GM12878 (cell line): Measurements from ENCODE around the gene NARF. TPM values are rescaled to one million over a fixed set of nuclear protein-coding genes. Genes with fewer than 3 reads are reported as not detected.

Experiments
- BRCA1 ChIP-seq: IDR thresholded peaks from 2 replicates; pipeline ENCODE4 v1.6.1; 2011; ENCODE audit warnings: low read depth, low read length, improper control_type of control experiment
- CREM ChIP-seq: IDR thresholded peaks from 2 replicates; pipeline ENCODE4 v1.6.1; 2014; ENCODE audit warnings: antibody characterized with exemption, low read depth
- ESRRA ChIP-seq: IDR thresholded peaks from 2 replicates; pipeline ENCODE4 v1.6.1; 2012; ENCODE audit warnings: mild to moderate bottlenecking, low read length, improper control_type of control experiment
- FOXM1 ChIP-seq: IDR thresholded peaks from 2 replicates; pipeline ENCODE4 v1.6.1; 2012; ENCODE audit warnings: low read depth, mild to moderate bottlenecking, inconsistent platforms, low read length, moderate library complexity
- GABPA ChIP-seq: IDR thresholded peaks from 2 replicates; pipeline ENCODE4 v1.6.1; 2014; ENCODE audit warnings: antibody characterized with exemption, low read depth, mild to moderate bottlenecking, inconsistent platforms
- GATAD2B ChIP-seq: fragments of 450-650 bp; conservative IDR thresholded peaks from 2 replicates; pipeline ENCODE4 v1.6.1; 2017; ENCODE audit warnings: low read depth, mild to moderate bottlenecking, moderate library complexity
- HDAC6 ChIP-seq: fragments of 200-600 bp; sonication (generic); IDR thresholded peaks from one replicate; pipeline ENCODE4 v1.8.0; 2017; ENCODE audit warnings: antibody characterized with exemption; ENCODE audit not compliant: unreplicated experiment
- MAX ChIP-seq: IDR thresholded peaks from 2 replicates; pipeline ENCODE4 v1.6.1; 2012; ENCODE audit warnings: low read depth, low read length, improper control_type of control experiment
- MEF2A ChIP-seq: IDR thresholded peaks from 2 replicates; pipeline ENCODE4 v1.6.1; 2011; ENCODE audit warnings: low read depth, mild to moderate bottlenecking, low read length, moderate library complexity; ENCODE audit not compliant: insufficient read depth
- NBN ChIP-seq: fragments of 450-650 bp; IDR thresholded peaks from 2 replicates; pipeline ENCODE4 v1.6.1; 2016
- NFXL1 ChIP-seq: fragments of 450-650 bp; IDR thresholded peaks from 2 replicates; pipeline ENCODE4 v1.6.1; 2017; ENCODE audit warnings: antibody characterized with exemption, mild to moderate bottlenecking, borderline replicate concordance
- NFYB ChIP-seq: IDR thresholded peaks from 2 replicates; pipeline ENCODE4 v1.6.1; 2011; ENCODE audit warnings: low read depth, mild to moderate bottlenecking, low read length, improper control_type of control experiment, moderate library complexity; ENCODE audit not compliant: insufficient read depth
- NKRF ChIP-seq: fragments of 450-650 bp; conservative IDR thresholded peaks from 2 replicates; pipeline ENCODE4 v1.6.1; 2017; ENCODE audit warnings: mild to moderate bottlenecking, moderate library complexity
- NR2F1 ChIP-seq: fragments of 450-650 bp; conservative IDR thresholded peaks from 2 replicates; pipeline ENCODE4 v1.6.1; 2017; ENCODE audit warnings: mild to moderate bottlenecking
- POLR2AphosphoS2 ChIP-seq: IDR thresholded peaks from 2 replicates; pipeline ENCODE4 v1.6.1; 2011; ENCODE audit warnings: low read depth, mild to moderate bottlenecking, low read length, improper control_type of control experiment, moderate library complexity
- RBBP5 ChIP-seq: fragments of 200-600 bp; sonication (generic); conservative IDR thresholded peaks from 2 replicates; pipeline ENCODE4 v1.6.1; 2016
- SIX5 ChIP-seq: IDR thresholded peaks from 2 replicates; pipeline ENCODE4 v1.6.1; 2011; ENCODE audit warnings: mild to moderate bottlenecking, low read depth, low read length, moderate library complexity; ENCODE audit not compliant: severe bottlenecking
- SMAD1 ChIP-seq: fragments of 450-650 bp; IDR thresholded peaks from 2 replicates; pipeline ENCODE4 v1.6.1; 2018; ENCODE audit warnings: mild to moderate bottlenecking, low read depth; ENCODE audit not compliant: partially characterized antibody
- SMARCA5 ChIP-seq: fragments of 450-650 bp; IDR thresholded peaks from 2 replicates; pipeline ENCODE4 v1.6.1; 2017; ENCODE audit warnings: mild to moderate bottlenecking
- SP1 ChIP-seq: IDR thresholded peaks from one replicate; pipeline ENCODE4 v1.6.1; 2011; ENCODE audit warnings: low read depth, low read length
- TCF3 ChIP-seq: IDR thresholded peaks from 2 replicates; pipeline ENCODE4 v1.6.1; 2012; ENCODE audit warnings: low read depth, mild to moderate bottlenecking, low read length, borderline replicate concordance; ENCODE audit not compliant: insufficient read depth
- ZBTB33 ChIP-seq: fragments of 450-650 bp; IDR thresholded peaks from 2 replicates; pipeline ENCODE4 v1.6.1; 2017; ENCODE audit warnings: mild to moderate bottlenecking
- ZNF592 ChIP-seq: fragments of 450-650 bp; IDR thresholded peaks from 2 replicates; pipeline ENCODE4 v1.6.1; 2017; ENCODE audit warnings: mild to moderate bottlenecking, moderate library complexity
- polyA plus RNA-seq, 11 experiments: library from polyadenylated mRNA; depleted of rRNA in 4 of 11; unstranded in 6 of 11; stranded (reverse) in 5 of 11; fragments of >200 nt; fragmentation: Nextera tagmentation in 4 of 11; fragmentation: Illumina TruSeq in 1 of 11; extraction: Ambion mirVana in 4 of 11; extraction: Trizol in 1 of 11; gene quantifications; 1 replicate in 1 of 11; 2 replicates in 10 of 11; pipeline versions ENCODE4 v1.2.1 to v1.2.3, GENCODE V29; 2011 to 2016; ENCODE audit warnings: inconsistent platforms in 2 of 11, missing spikeins in 2 of 11, low read depth in 1 of 11
- total RNA-seq, 4 experiments: library from RNA; depleted of rRNA in 3 of 4; stranded (reverse); fragments of >200 nt in 3 of 4; fragmentation: Illumina TruSeq in 1 of 4; extraction: Trizol in 1 of 4; gene quantifications; 2 replicates each; pipeline versions ENCODE4 v1.2.1 to v1.2.3, GENCODE V29; 2013 to 2021

Gene NARF
- total and polyA plus RNA-seq, 10 of the 15 experiments (the other 5 are each of a cell fraction or from before 2014, with no cell fraction given), result 16.7 to 126 (median 47.5) TPM

- TF ChIP-seq GABPA (peak; percentile 68), NBN (no peak), SP1 (peak; percentile 40), HDAC6 (no peak), ZNF592 (no peak; the same call in 1 of the 2 replicates), RBBP5 (no peak), NFYB (no peak), NFXL1 (no peak), SIX5 (no peak), SMARCA5 (peak; percentile 85; the same call in 1 of the 2 replicates), CREM (peak; percentile 32; the same call in 1 of the 2 replicates), NR2F1 (peak; percentile 56; the same call in 1 of the 2 replicates), MAX (peak; percentile 66; the same call in 1 of the 2 replicates), FOXM1 (no peak), POLR2AphosphoS2 (peak; percentile 56; the same call in 1 of the 2 replicates), ZBTB33 (no peak), NKRF (peak; percentile 95), ESRRA (no peak), MEF2A (no peak), TCF3 (0 out of 2 replicates have a peak, but pooled peaks have one; percentile 49), SMAD1 (no peak), GATAD2B (peak; percentile 99), BRCA1 (no peak)
Measured at GRCh38 chr17:82450357-82451106, 8.0 kb upstream of the NARF start, which contains the start of gene CYBC1 (continued).
